Liver (tissue), 9 donors: Measurements from ENCODE around the gene ECSCR. TPM values are rescaled to one million over a fixed set of nuclear protein-coding genes. Genes with fewer than 3 reads are reported as not detected.

Source experiments
- DNase-seq: peaks from one replicate; pipeline ENCODE4 v3.0.0-alpha.2; 2017; ENCODE audit warnings: low spot score
- H3K27ac ChIP-seq, 2 donors: one replicate each; pipeline ENCODE4 v1.7.0; 2013; ENCODE audit warnings: inconsistent platforms in 2 of 2, low read length in 2 of 2, control low read depth in 1 of 2, low read depth in 1 of 2, mild to moderate bottlenecking in 1 of 2
- H3K27me3 ChIP-seq, 4 donors: one replicate each; pipeline versions ENCODE4 v1.6.1 to v1.7.0; 2013; ENCODE audit warnings: low read length in 3 of 4, inconsistent platforms in 1 of 4, mild to moderate bottlenecking in 1 of 4, moderate library complexity in 1 of 4; ENCODE audit not compliant: control insufficient read depth in 4 of 4, insufficient read depth in 4 of 4
- H3K36me3 ChIP-seq, 4 donors: one replicate each; pipeline versions ENCODE4 v1.6.1 to v1.7.0; 2013; ENCODE audit warnings: low read length in 3 of 4, mild to moderate bottlenecking in 3 of 4, low read depth in 1 of 4, moderate library complexity in 1 of 4; ENCODE audit not compliant: control insufficient read depth in 4 of 4, insufficient read depth in 3 of 4
- H3K4me1 ChIP-seq, 4 donors: one replicate each; pipeline versions ENCODE4 v1.6.1 to v1.7.0; 2013; ENCODE audit warnings: low read length in 3 of 4, mild to moderate bottlenecking in 3 of 4, moderate library complexity in 1 of 4; ENCODE audit not compliant: control insufficient read depth in 4 of 4, insufficient read depth in 4 of 4
- H3K4me3 ChIP-seq, 3 donors: one replicate each; pipeline versions ENCODE4 v1.6.1 to v1.7.0; 2013; ENCODE audit warnings: low read length in 3 of 3, control low read depth in 1 of 3, low read depth in 1 of 3, mild to moderate bottlenecking in 1 of 3
- H3K9ac ChIP-seq, 2 donors: one replicate each; pipeline ENCODE4 v1.7.0; 2013; ENCODE audit warnings: low read length in 2 of 2, mild to moderate bottlenecking in 2 of 2, moderate library complexity in 2 of 2, control low read depth in 1 of 2, low read depth in 1 of 2
- H3K9me3 ChIP-seq, 4 donors: one replicate each; pipeline versions ENCODE4 v1.6.1 to v1.7.0; 2013; ENCODE audit warnings: low read length in 3 of 4; ENCODE audit not compliant: control insufficient read depth in 4 of 4
- EGR1 ChIP-seq, 2 donors: IDR thresholded peaks; 2 replicates each; pipeline ENCODE4 v1.6.1; 2016 to 2018; ENCODE audit warnings: antibody characterized with exemption in 2 of 2, low read depth in 2 of 2
- FOXA1 ChIP-seq: IDR thresholded peaks from 2 replicates; pipeline ENCODE4 v1.6.1; 2016; ENCODE audit warnings: antibody characterized with exemption
- GABPA ChIP-seq, 2 donors: IDR thresholded peaks in 1 of 2; conservative IDR thresholded peaks in 1 of 2; 2 replicates each; pipeline ENCODE4 v1.6.1; 2016; ENCODE audit warnings: antibody characterized with exemption in 2 of 2, mild to moderate bottlenecking in 1 of 2, moderate library complexity in 1 of 2
- HNF4A ChIP-seq, 2 donors: conservative IDR thresholded peaks; 2 replicates each; pipeline ENCODE4 v1.6.1; 2016; ENCODE audit warnings: antibody characterized with exemption in 2 of 2, mild to moderate bottlenecking in 2 of 2
- HNF4G ChIP-seq: IDR thresholded peaks from 2 replicates; pipeline ENCODE4 v1.6.1; 2016; ENCODE audit warnings: antibody characterized with exemption
- JUND ChIP-seq, 2 donors: IDR thresholded peaks; 2 replicates each; pipeline ENCODE4 v1.6.1; 2016; ENCODE audit warnings: antibody characterized with exemption in 2 of 2
- NR2F2 ChIP-seq: IDR thresholded peaks from 2 replicates; pipeline ENCODE4 v1.6.1; 2016; ENCODE audit warnings: antibody characterized with exemption
- RAD21 ChIP-seq, 2 donors: IDR thresholded peaks; 2 replicates each; pipeline ENCODE4 v1.6.1; 2016; ENCODE audit warnings: antibody characterized with exemption in 2 of 2, mild to moderate bottlenecking in 2 of 2
- RXRA ChIP-seq, 2 donors: IDR thresholded peaks; 2 replicates each; pipeline ENCODE4 v1.6.1; 2017 to 2018; ENCODE audit warnings: antibody characterized with exemption in 2 of 2, mild to moderate bottlenecking in 1 of 2
- SP1 ChIP-seq: IDR thresholded peaks from 2 replicates; pipeline ENCODE4 v1.6.1; 2018; ENCODE audit warnings: antibody characterized with exemption, mild to moderate bottlenecking
- TAF1 ChIP-seq: conservative IDR thresholded peaks from 2 replicates; pipeline ENCODE4 v1.6.1; 2016; ENCODE audit warnings: antibody characterized with exemption, mild to moderate bottlenecking
- YY1 ChIP-seq: IDR thresholded peaks from 2 replicates; pipeline ENCODE4 v1.6.1; 2016; ENCODE audit warnings: antibody characterized with exemption, mild to moderate bottlenecking
- WGBS: extraction: QIAGEN DNeasy Blood & Tissue Kit; methylation state at CpG from one replicate; pipeline ENCODE4 v1.1.7; 2013; 5-methylcytosine and 5-hydroxymethylcytosine counted together
- polyA plus RNA-seq, 2 donors: library from polyadenylated mRNA; stranded (reverse) in 1 of 2; unstranded in 1 of 2; fragments of 200-250 nt in 1 of 2; fragments of >200 nt in 1 of 2; fragmentation: Nextera tagmentation in 1 of 2; extraction: Ambion mirVana in 1 of 2; gene quantifications; one replicate each; pipeline versions ENCODE4 v1.2.1 to v1.2.3, GENCODE V29; 2013 to 2015
- total RNA-seq, 2 donors: library from RNA; depleted of rRNA; stranded (reverse); fragments of >200 nt; gene quantifications; one replicate each; pipeline ENCODE4 v1.2.3, GENCODE V29; 2014
- TF ChIP-seq, protein P1 (sequence below): IDR thresholded peaks from 2 replicates; pipeline ENCODE4 v1.6.1; 2016; ENCODE audit warnings: antibody characterized with exemption
- TF ChIP-seq, protein P2 (sequence below): IDR thresholded peaks from 2 replicates; pipeline ENCODE4 v1.6.1; 2016; ENCODE audit warnings: antibody characterized with exemption, mild to moderate bottlenecking
- TF ChIP-seq, protein P3 (sequence below): IDR thresholded peaks from 2 replicates; pipeline ENCODE4 v1.6.1; 2016; ENCODE audit warnings: antibody characterized with exemption
- TF ChIP-seq, protein P4 (sequence below): fragments of 150-350 bp; IDR thresholded peaks from 2 replicates; pipeline ENCODE4 v1.5.1; 2017; ENCODE audit warnings: improper control_type of control experiment, low read depth, low read length; ENCODE audit not compliant: missing input control
- donor health status: healthy.
- donor health status: healthy.
- donor health status: healthy.
- donor health status: healthy.
- donor health status: healthy.

Gene ECSCR
- total and polyA plus RNA-seq, 4 donors: 3.2 to 4.9 (median 3.5) TPM

DNA sequence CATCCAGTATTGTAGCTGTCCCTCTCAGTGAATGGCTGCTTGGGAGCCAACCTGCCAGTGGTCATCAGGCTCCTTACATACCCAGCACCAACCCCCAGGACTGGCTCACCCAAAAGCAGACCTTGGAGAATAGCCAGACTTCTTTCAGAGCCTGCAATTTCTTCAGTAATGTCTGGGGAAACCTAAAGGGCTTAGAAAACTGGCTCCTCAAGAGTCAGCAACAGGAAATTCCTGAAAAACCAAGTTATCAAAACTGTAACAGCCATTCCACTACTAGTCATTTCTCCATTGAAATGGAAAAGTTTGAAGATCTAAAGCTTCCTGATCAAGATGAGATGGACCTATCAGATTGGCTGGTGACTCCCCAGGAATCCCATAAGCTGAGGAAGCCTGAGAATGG lies 32.3 kb upstream of the ECSCR start:
- Histone ChIP-seq H3K9ac (no peak overlapping the region), H3K36me3 (no peaks in the 10 kb centered on the region), H3K4me1 (no peaks in the 10 kb centered on the region), H3K9me3 (no peaks in the 10 kb centered on the region), H3K4me3 (no peak overlapping the region), H3K27ac (no peak overlapping the region), H3K27me3 (no peaks in the 10 kb centered on the region)
- TF ChIP-seq JUND (IDR thresholded peaks at IDR 0.05): no peak
- TF ChIP-seq TAF1: no peak
- TF ChIP-seq EGR1 (IDR thresholded peaks at IDR 0.05; ENCODE audit: low read depth in 2 of 2): no peak
- TF ChIP-seq SP1: no peak
- TF ChIP-seq, protein P1, sequence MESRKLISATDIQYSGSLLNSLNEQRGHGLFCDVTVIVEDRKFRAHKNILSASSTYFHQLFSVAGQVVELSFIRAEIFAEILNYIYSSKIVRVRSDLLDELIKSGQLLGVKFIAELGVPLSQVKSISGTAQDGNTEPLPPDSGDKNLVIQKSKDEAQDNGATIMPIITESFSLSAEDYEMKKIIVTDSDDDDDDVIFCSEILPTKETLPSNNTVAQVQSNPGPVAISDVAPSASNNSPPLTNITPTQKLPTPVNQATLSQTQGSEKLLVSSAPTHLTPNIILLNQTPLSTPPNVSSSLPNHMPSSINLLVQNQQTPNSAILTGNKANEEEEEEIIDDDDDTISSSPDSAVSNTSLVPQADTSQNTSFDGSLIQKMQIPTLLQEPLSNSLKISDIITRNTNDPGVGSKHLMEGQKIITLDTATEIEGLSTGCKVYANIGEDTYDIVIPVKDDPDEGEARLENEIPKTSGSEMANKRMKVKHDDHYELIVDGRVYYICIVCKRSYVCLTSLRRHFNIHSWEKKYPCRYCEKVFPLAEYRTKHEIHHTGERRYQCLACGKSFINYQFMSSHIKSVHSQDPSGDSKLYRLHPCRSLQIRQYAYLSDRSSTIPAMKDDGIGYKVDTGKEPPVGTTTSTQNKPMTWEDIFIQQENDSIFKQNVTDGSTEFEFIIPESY: no peak
- DNase-seq: no peak

DNA sequence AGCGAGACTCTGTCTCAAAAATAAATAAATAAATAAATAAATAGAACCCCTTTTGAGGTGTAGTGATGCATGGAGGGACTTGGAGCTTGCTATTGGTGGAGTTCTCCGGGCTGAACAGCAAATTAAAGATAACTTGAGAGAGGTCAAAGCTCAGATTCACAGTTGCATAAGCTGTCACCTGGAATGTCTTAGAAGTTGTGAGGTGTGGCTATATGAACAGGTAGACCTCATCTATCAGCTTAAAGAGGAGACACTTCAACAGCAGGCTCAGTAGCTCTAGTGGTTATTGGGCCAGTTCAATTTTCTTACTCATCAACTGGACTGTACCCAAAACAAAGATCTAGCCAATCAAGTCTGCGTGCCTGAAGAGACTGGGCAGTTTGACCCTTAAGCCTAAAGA lies 31.7 kb upstream of the ECSCR start:
- Histone ChIP-seq H3K27me3 (no peaks in the 10 kb centered on the region), H3K36me3 (no peaks in the 10 kb centered on the region), H3K4me3 (no peak overlapping the region), H3K27ac (no peak overlapping the region), H3K9me3 (no peaks in the 10 kb centered on the region), H3K9ac (no peak overlapping the region), H3K4me1 (no peaks in the 10 kb centered on the region)
- TF ChIP-seq, protein P2, sequence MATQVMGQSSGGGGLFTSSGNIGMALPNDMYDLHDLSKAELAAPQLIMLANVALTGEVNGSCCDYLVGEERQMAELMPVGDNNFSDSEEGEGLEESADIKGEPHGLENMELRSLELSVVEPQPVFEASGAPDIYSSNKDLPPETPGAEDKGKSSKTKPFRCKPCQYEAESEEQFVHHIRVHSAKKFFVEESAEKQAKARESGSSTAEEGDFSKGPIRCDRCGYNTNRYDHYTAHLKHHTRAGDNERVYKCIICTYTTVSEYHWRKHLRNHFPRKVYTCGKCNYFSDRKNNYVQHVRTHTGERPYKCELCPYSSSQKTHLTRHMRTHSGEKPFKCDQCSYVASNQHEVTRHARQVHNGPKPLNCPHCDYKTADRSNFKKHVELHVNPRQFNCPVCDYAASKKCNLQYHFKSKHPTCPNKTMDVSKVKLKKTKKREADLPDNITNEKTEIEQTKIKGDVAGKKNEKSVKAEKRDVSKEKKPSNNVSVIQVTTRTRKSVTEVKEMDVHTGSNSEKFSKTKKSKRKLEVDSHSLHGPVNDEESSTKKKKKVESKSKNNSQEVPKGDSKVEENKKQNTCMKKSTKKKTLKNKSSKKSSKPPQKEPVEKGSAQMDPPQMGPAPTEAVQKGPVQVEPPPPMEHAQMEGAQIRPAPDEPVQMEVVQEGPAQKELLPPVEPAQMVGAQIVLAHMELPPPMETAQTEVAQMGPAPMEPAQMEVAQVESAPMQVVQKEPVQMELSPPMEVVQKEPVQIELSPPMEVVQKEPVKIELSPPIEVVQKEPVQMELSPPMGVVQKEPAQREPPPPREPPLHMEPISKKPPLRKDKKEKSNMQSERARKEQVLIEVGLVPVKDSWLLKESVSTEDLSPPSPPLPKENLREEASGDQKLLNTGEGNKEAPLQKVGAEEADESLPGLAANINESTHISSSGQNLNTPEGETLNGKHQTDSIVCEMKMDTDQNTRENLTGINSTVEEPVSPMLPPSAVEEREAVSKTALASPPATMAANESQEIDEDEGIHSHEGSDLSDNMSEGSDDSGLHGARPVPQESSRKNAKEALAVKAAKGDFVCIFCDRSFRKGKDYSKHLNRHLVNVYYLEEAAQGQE: no peak
- TF ChIP-seq GABPA (IDR thresholded peaks at IDR 0.05 in 1 of 2, conservative IDR thresholded peaks at IDR 0.05 in 1 of 2) (no peak), FOXA1 (no peak), RAD21 (IDR thresholded peaks at IDR 0.05) (no peak), SP1 (no peak), TAF1 (no peak), NR2F2 (no peak), HNF4G (no peak), JUND (IDR thresholded peaks at IDR 0.05) (no peak), RXRA (IDR thresholded peaks at IDR 0.05) (no peak), YY1 (no peak), HNF4A (conservative IDR thresholded peaks at IDR 0.05) (no peak), EGR1 (IDR thresholded peaks at IDR 0.05; ENCODE audit: low read depth in 2 of 2) (no peak)
- TF ChIP-seq, protein P3, sequence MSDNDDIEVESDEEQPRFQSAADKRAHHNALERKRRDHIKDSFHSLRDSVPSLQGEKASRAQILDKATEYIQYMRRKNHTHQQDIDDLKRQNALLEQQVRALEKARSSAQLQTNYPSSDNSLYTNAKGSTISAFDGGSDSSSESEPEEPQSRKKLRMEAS: no peak
- TF ChIP-seq, protein P4, sequence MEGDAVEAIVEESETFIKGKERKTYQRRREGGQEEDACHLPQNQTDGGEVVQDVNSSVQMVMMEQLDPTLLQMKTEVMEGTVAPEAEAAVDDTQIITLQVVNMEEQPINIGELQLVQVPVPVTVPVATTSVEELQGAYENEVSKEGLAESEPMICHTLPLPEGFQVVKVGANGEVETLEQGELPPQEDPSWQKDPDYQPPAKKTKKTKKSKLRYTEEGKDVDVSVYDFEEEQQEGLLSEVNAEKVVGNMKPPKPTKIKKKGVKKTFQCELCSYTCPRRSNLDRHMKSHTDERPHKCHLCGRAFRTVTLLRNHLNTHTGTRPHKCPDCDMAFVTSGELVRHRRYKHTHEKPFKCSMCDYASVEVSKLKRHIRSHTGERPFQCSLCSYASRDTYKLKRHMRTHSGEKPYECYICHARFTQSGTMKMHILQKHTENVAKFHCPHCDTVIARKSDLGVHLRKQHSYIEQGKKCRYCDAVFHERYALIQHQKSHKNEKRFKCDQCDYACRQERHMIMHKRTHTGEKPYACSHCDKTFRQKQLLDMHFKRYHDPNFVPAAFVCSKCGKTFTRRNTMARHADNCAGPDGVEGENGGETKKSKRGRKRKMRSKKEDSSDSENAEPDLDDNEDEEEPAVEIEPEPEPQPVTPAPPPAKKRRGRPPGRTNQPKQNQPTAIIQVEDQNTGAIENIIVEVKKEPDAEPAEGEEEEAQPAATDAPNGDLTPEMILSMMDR: no peak
- TF ChIP-seq, protein P1: no peak
- no peak for DNase-seq
- WGBS: 84% methylated on average over 3 of the region's 3 CpGs
